Ovary (tissue), 9 donors: ENCODE results near the gene CLEC16A. TPM values are rescaled to one million over a fixed set of nuclear protein-coding genes. Genes with fewer than 3 reads are reported as not detected.
A peak's percentile ranks its signal among the peaks of the same experiment; 100 is the strongest.
"Not testable (repeated sequence)": the region's sequence is repeated elsewhere in the genome, so short reads cannot be mapped to it uniquely, and the experiment has no call there.

Source experiments
- DNase-seq, 5 donors: peaks; one replicate each; pipeline ENCODE4 v3.0.0-alpha.2; 2019 to 2020
- H3K27ac ChIP-seq, 2 donors: fragments of 200-600 bp; one replicate each; pipeline versions ENCODE4 v1.5.1 to v1.8.0; 2019 to 2022
- H3K27me3 ChIP-seq: fragments of 200-600 bp; one replicate; pipeline ENCODE4 v1.8.0; 2022
- H3K36me3 ChIP-seq: fragments of 200-600 bp; sonication (generic); one replicate; pipeline ENCODE4 v1.5.1; 2019
- H3K4me1 ChIP-seq: one replicate; pipeline ENCODE4 v1.8.1; 2013; ENCODE audit warnings: mild to moderate bottlenecking, moderate library complexity; ENCODE audit not compliant: insufficient read depth
- H3K4me3 ChIP-seq: fragments of 200-600 bp; sonication (generic); one replicate; pipeline ENCODE4 v1.5.1; 2017
- H3K9me3 ChIP-seq, 2 donors: fragments of 200-600 bp in 1 of 2; sonication (generic) in 1 of 2; one replicate each; pipeline versions ENCODE4 v1.5.1 to v1.8.1; 2013 to 2019; ENCODE audit warnings: mild to moderate bottlenecking in 1 of 2, moderate library complexity in 1 of 2
- EP300 ChIP-seq: sonication (generic); formaldehyde crosslinking; IDR thresholded peaks from one replicate; pipeline ENCODE4 v1.6.1; 2017; ENCODE audit warnings: antibody characterized with exemption
- POLR2A ChIP-seq: fragments of 450-650 bp; IDR thresholded peaks from one replicate; pipeline ENCODE4 v1.6.1; 2017; ENCODE audit warnings: antibody characterized with exemption, mild to moderate bottlenecking, moderate library complexity
- WGBS, 3 donors: extraction: QIAGEN DNeasy Blood & Tissue Kit in 1 of 3; methylation state at CpG; one replicate each; pipeline versions ENCODE4 v1.1.5 to v1.1.7; 2013 to 2017; 5-methylcytosine and 5-hydroxymethylcytosine counted together
- intact Hi-C, 4 donors: fragments of 100-400 bp; cut with DNase I; formaldehyde crosslinking; loops; one replicate each; pipeline versions ENCODE4 v1.11.0 to v1.15.1; 2022 to 2023
- polyA plus RNA-seq, 2 donors: library from polyadenylated mRNA; stranded (reverse); fragments of 200-250 nt in 1 of 2; fragments of 350-450 nt in 1 of 2; fragmentation: Illumina TruSeq in 1 of 2; extraction: RNeasy Lipid Tissue Mini Kit (QIAGEN cat#74804) in 1 of 2; gene quantifications; one replicate each; pipeline ENCODE4 v1.2.3, GENCODE V29; 2013 to 2014
- total RNA-seq, 7 donors: library from RNA; depleted of rRNA in 2 of 7; stranded (reverse); fragments of >200 nt in 2 of 7; fragmentation: NEBNext Ultra II Directional in 3 of 7; extraction: Animal tissue kit (Norgen Biotek cat#: 25700) in 3 of 7; gene quantifications; one replicate each; pipeline versions ENCODE4 v1.1.0 to v1.2.4, GENCODE V29; 2016 to 2023
- TF ChIP-seq, protein P1 (sequence below), 3 donors: fragments of 450-650 bp in 2 of 3; fragments of 200-600 bp in 1 of 3; IDR thresholded peaks; one replicate each; pipeline versions ENCODE4 v1.5.1 to v1.8.0; 2016 to 2022; ENCODE audit warnings: antibody characterized with exemption in 3 of 3, mild to moderate bottlenecking in 1 of 3
- donor health status: DM: no; HTN: no; CAD: no; lungs with moderate emphysema.
- donor health status: DM: no; HTN: no; CAD: no.
- donor health status: Bipolar disorder and iron deficiency.
- donor health status: DM: yes; HTN: yes; CAD: no.
- donor health status: DM: no; HTN: no; CAD: no.
- donor health status: DM: yes; HTN: yes; CAD: no.

The CLEC16A gene
- total and polyA plus RNA-seq, 9 donors = 6.4 to 28.1 (median 16.5) TPM

DNA sequence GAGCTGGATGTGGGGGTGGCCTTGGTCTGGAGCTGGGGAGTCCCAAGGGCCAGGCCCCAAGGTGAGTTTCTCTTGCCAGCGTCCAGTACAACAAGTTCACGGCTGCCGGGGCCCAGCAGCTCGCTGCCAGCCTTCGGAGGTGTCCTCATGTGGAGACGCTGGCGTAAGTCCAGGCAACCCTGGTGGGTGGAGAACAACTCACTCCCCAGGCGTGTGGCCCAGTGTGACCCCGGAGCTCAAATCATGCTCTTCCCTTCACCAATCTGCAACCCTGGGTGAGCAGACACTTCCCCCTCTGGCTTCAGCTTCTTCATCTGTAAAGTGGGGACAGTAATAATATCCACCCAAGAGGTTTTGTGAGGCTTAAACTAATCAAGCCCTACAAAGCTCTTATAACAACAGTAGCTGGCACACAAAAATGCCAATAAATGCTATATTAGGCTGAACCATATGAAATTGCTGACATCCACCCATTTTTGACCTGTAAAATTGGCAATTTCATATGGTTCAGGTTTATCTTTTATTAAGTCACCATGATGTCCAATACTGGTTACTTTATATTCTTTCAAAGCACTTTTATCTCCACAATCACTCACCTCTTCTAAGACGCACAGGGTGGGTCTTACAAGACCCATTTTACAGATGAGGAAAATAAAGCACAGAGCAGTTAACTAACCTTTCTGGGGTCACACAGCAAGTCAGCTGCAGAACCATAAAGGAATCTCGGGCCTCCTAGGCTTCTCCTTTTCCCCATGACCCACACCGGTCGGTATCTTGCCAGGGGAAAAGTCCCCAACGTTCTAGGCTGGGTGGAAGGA, 21.8 kb upstream of the CLEC16A start:
- no peaks in the 10 kb centered on the region for H3K36me3 ChIP-seq
- WGBS, 3 donors = 49 to 64% (median 62%) methylated on average over 14 of the region's 14 CpGs
- no peak overlapping the region for H3K4me3 ChIP-seq
- peaks cover 10% of the 10 kb centered on the region for H3K4me1 ChIP-seq
- intact Hi-C loops = loop anchor here in 3 of 4 donors (10.0 kb wide), 2 partner anchors 158 to 408 kb away; no protein-coding TSS in a partner anchor
- TF ChIP-seq, protein P1, sequence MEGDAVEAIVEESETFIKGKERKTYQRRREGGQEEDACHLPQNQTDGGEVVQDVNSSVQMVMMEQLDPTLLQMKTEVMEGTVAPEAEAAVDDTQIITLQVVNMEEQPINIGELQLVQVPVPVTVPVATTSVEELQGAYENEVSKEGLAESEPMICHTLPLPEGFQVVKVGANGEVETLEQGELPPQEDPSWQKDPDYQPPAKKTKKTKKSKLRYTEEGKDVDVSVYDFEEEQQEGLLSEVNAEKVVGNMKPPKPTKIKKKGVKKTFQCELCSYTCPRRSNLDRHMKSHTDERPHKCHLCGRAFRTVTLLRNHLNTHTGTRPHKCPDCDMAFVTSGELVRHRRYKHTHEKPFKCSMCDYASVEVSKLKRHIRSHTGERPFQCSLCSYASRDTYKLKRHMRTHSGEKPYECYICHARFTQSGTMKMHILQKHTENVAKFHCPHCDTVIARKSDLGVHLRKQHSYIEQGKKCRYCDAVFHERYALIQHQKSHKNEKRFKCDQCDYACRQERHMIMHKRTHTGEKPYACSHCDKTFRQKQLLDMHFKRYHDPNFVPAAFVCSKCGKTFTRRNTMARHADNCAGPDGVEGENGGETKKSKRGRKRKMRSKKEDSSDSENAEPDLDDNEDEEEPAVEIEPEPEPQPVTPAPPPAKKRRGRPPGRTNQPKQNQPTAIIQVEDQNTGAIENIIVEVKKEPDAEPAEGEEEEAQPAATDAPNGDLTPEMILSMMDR (IDR thresholded peaks at IDR 0.05) = no peak
- TF ChIP-seq POLR2A (no peak), EP300 (no peak)
- H3K27ac ChIP-seq = peak overlapping the region in 1 of 2 donors; percentile 6
- peak in 2 of 5 donors; percentile 58 to 72 for DNase-seq
- H3K9me3 ChIP-seq = no peaks in the 10 kb centered on the region
- H3K27me3 ChIP-seq = no peaks in the 10 kb centered on the region

DNA sequence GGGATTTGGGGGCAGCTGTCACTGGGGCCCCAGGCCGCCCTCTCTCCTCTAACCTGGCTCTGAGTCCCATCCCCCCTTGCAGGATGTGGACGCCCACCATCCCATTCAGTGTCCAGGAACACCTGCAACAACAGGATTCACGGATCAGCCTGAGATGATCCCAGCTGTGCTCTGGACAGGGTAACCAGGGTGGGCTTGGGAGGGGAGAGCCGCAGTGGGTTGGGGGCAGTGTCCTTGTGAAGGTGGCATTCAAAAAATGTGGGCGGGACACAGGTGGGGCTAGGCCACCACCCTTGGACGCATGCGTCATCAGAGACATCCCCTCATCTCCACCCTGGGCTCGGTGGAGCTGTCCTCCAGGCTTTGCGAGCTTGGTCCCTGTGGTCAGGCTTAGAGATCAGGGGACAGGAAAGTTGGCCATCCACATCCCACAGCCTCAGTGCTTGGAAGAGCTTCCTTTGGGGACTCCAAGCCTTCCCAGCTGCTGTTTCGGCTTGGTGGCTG, 21.2 kb upstream of the CLEC16A start:
- Histone ChIP-seq H3K27ac (no peak overlapping the region), H3K27me3 (no peaks in the 10 kb centered on the region), H3K36me3 (no peaks in the 10 kb centered on the region), H3K9me3 (no peaks in the 10 kb centered on the region), H3K4me1 (peaks cover 10% of the 10 kb centered on the region), H3K4me3 (no peak overlapping the region)
- TF ChIP-seq, protein P1 (IDR thresholded peaks at IDR 0.05) = no peak
- no peak for TF ChIP-seq POLR2A
- intact Hi-C loops = loop anchor here in 3 of 4 donors (10.0 kb wide), 2 partner anchors 158 to 408 kb away; no protein-coding TSS in a partner anchor
- DNase-seq = no peak
- WGBS, 3 donors = 86 to 91% (median 91%) methylated on average over 10 of the region's 10 CpGs

DNA sequence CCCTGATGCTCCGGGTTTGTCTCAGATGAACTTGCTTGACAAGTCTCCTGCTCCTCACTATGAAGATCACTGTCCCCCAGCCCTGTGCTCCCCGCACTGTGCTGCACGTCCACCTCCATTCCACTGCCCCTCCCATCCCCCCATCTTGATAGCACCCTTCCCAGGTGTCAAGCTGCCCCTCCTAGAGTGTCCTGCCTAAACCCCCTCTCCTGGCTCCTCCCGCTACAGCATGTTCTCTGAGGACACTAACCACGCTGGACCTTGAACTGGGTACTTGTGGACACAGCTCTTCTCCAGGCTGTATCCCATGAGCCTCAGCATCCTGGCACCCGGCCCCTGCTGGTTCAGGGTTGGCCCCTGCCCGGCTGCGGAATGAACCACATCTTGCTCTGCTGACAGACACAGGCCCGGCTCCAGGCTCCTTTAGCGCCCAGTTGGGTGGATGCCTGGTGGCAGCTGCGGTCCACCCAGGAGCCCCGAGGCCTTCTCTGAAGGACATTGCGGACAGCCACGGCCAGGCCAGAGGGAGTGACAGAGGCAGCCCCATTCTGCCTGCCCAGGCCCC, 20.6 kb upstream of the CLEC16A start:
- peaks cover 6% of the 10 kb centered on the region for H3K4me1 ChIP-seq
- no peak overlapping the region for H3K27ac ChIP-seq
- H3K36me3 ChIP-seq = no peaks in the 10 kb centered on the region
- 42 to 68% (median 47%) methylated on average over 14 of the region's 14 CpGs for WGBS, 3 donors
- H3K9me3 ChIP-seq = no peaks in the 10 kb centered on the region
- intact Hi-C loops = loop anchor here in 3 of 4 donors (10.0 kb wide), 2 partner anchors 159 to 409 kb away; no protein-coding TSS in a partner anchor
- peak; percentile 41 to 68 (median 64) for DNase-seq
- TF ChIP-seq EP300 = no peak
- TF ChIP-seq, protein P1 (IDR thresholded peaks at IDR 0.05) = no peak
- no peak for TF ChIP-seq POLR2A
- no peaks in the 10 kb centered on the region for H3K27me3 ChIP-seq
- H3K4me3 ChIP-seq = no peak overlapping the region

DNA sequence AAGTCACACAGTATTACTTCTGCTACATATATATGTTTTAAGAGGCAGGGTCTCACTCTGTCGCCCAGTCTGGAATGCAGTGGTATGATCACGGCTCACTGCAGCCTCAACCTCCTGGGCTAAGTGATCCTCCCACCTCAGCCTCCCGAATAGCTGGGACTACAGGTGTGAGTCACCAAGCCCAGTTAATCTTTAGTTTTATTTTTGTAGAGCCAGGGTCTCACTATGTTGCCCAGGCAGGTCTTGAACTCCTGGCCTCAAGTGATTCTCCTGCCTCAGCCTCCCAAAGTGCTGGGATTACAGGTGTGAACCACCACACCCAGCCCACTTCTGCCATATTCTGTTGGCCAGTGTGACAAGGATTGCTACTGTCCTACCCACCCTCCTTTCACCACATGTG, 19.1 kb upstream of the CLEC16A start:
- intact Hi-C loops = loop anchor here in 3 of 4 donors (10.0 kb wide), 2 partner anchors 160 to 410 kb away; no protein-coding TSS in a partner anchor
- 95 to 98% (median 97%) methylated on average over 3 of the region's 3 CpGs for WGBS, 3 donors
- H3K9me3 ChIP-seq, DNase-seq, H3K36me3 ChIP-seq, H3K27me3 ChIP-seq, H3K4me1 ChIP-seq, H3K27ac ChIP-seq, H3K4me3 ChIP-seq: not testable (repeated sequence)
